GM23248 (cell line): ENCODE data around the gene TSPAN9.

Source experiments
- EZH2 ChIP-seq: fragments of 200-600 bp; sonication (generic); IDR thresholded peaks from 2 replicates; pipeline ENCODE4 v1.6.1; 2018; ENCODE audit warnings: antibody characterized with exemption, mild to moderate bottlenecking; ENCODE audit not compliant: insufficient read depth, poor library complexity, severe bottlenecking
- EZH2phosphoT487 ChIP-seq: fragments of 200-600 bp; sonication (generic); IDR thresholded peaks from 2 replicates; pipeline ENCODE4 v1.6.1; 2018; ENCODE audit warnings: antibody characterized with exemption, moderate library complexity, mild to moderate bottlenecking, low read depth; ENCODE audit not compliant: insufficient read depth

DNA sequence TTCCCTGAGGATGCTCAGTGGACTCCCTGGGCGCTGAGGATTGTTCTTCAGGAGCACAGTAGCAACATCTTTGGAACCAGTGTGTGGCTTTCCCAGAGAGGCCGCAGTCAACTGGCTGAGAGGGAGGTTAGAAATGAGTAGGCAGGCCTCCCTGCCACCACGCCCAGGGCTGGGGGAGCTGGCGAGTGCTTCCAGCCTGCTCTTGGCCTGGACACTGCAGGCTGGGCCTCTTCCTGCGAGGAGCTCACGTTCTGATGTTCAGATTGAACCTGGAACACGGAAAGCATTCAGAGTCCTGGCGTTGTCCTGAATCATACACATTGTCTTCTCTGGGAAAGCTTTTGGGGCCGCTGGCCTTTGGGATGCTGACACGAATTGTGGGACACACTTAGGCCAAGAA lies 15.6 kb downstream of the TSPAN9 start:
- TF ChIP-seq EZH2 = no peak
- no peak for TF ChIP-seq EZH2phosphoT487
